ENCODE data around the gene FAM9C.

Gene FAM9C

GRCh38 chrX:13001961-13002671 lies 42.3 kb downstream of the FAM9C start:
- no peak for DNase-seq

GRCh38 chrX:13001097-13001496 lies 43.3 kb downstream of the FAM9C start:
- DNase-seq, result no peak

- no peak for DNase-seq
These were observed 44.1 kb downstream of the FAM9C start for GRCh38 chrX:13000301-13000811.

- DNase-seq, result no peak
These were observed 45.0 kb downstream of the FAM9C start for GRCh38 chrX:12999422-12999821.

GRCh38 chrX:12997906-12998687 lies 46.3 kb downstream of the FAM9C start:
- no peak for DNase-seq

GRCh38 chrX:12996934-12997435 lies 47.4 kb downstream of the FAM9C start:
- DNase-seq, result no peak

- no peak for DNase-seq
These were observed 50.1 kb downstream of the FAM9C start for GRCh38 chrX:12994321-12994720.

GRCh38 chrX:12993826-12994225 lies 50.6 kb downstream of the FAM9C start:
- no peak for DNase-seq

GRCh38 chrX:12992544-12993118 lies 51.8 kb downstream of the FAM9C start:
- no peak for DNase-seq

- DNase-seq, result no peak
These were observed 52.8 kb downstream of the FAM9C start for GRCh38 chrX:12991575-12991974.

GRCh38 chrX:12989461-12989860 lies 55.0 kb downstream of the FAM9C start:
- no peak for DNase-seq

GRCh38 chrX:12988797-12989196 lies 55.6 kb downstream of the FAM9C start:
- no peak for DNase-seq

- DNase-seq, result no peak
These were observed 56.4 kb downstream of the FAM9C start for GRCh38 chrX:12987900-12988594.

- DNase-seq, result no peak
These were observed 57.1 kb downstream of the FAM9C start for GRCh38 chrX:12987340-12987739.

- DNase-seq, result no peak
These were observed 57.5 kb downstream of the FAM9C start for GRCh38 chrX:12986886-12987285.

- DNase-seq, result no peak
These were observed 58.1 kb downstream of the FAM9C start for GRCh38 chrX:12986164-12986779.
